PC-9 (cell line): ENCODE data around the gene CMSS1.

Experiments
- CTCF ChIP-seq: fragments of 200-600 bp; sonication (generic); conservative IDR thresholded peaks from 2 replicates; pipeline ENCODE4 v1.6.1; 2017; ENCODE audit warnings: mixed run types, antibody characterized with exemption, mild to moderate bottlenecking, moderate library complexity
- EZH2 ChIP-seq: fragments of 200-600 bp; sonication (generic); IDR thresholded peaks from 2 replicates; pipeline ENCODE4 v1.8.0; 2017; ENCODE audit warnings: antibody characterized with exemption, low read depth

- TF ChIP-seq CTCF (no peak), EZH2 (no peak)
These were observed 362.2 kb downstream of the CMSS1 start for GRCh38 chr3:100179692-100180349.
